ENCODE data around the gene OR11H7.

GRCh38 chr14:20274062-20274461 lies 45.3 kb downstream of the OR11H7 start:
- no peak for TF ChIP-seq CTCF (IDR thresholded peaks at IDR 0.05)
- no peak for TF ChIP-seq POLR2A (IDR thresholded peaks at IDR 0.05)
- no peak for TF ChIP-seq EP300 (IDR thresholded peaks at IDR 0.05)
